Liver (tissue), 9 donors: Measurements from ENCODE around the gene PAPOLA. TPM values are rescaled to one million over a fixed set of nuclear protein-coding genes. Genes with fewer than 3 reads are reported as not detected.
A peak's percentile ranks its signal among the peaks of the same experiment; 100 is the strongest.

Source experiments
- DNase-seq: peaks from one replicate; pipeline ENCODE4 v3.0.0-alpha.2; 2017; ENCODE audit warnings: low spot score
- H3K27ac ChIP-seq, 2 donors: one replicate each; pipeline ENCODE4 v1.7.0; 2013; ENCODE audit warnings: inconsistent platforms in 2 of 2, low read length in 2 of 2, control low read depth in 1 of 2, low read depth in 1 of 2, mild to moderate bottlenecking in 1 of 2
- H3K27me3 ChIP-seq, 4 donors: one replicate each; pipeline versions ENCODE4 v1.6.1 to v1.7.0; 2013; ENCODE audit warnings: low read length in 3 of 4, inconsistent platforms in 1 of 4, mild to moderate bottlenecking in 1 of 4, moderate library complexity in 1 of 4; ENCODE audit not compliant: control insufficient read depth in 4 of 4, insufficient read depth in 4 of 4
- H3K36me3 ChIP-seq, 4 donors: one replicate each; pipeline versions ENCODE4 v1.6.1 to v1.7.0; 2013; ENCODE audit warnings: low read length in 3 of 4, mild to moderate bottlenecking in 3 of 4, low read depth in 1 of 4, moderate library complexity in 1 of 4; ENCODE audit not compliant: control insufficient read depth in 4 of 4, insufficient read depth in 3 of 4
- H3K4me1 ChIP-seq, 4 donors: one replicate each; pipeline versions ENCODE4 v1.6.1 to v1.7.0; 2013; ENCODE audit warnings: low read length in 3 of 4, mild to moderate bottlenecking in 3 of 4, moderate library complexity in 1 of 4; ENCODE audit not compliant: control insufficient read depth in 4 of 4, insufficient read depth in 4 of 4
- H3K4me3 ChIP-seq, 3 donors: one replicate each; pipeline versions ENCODE4 v1.6.1 to v1.7.0; 2013; ENCODE audit warnings: low read length in 3 of 3, control low read depth in 1 of 3, low read depth in 1 of 3, mild to moderate bottlenecking in 1 of 3
- H3K9ac ChIP-seq, 2 donors: one replicate each; pipeline ENCODE4 v1.7.0; 2013; ENCODE audit warnings: low read length in 2 of 2, mild to moderate bottlenecking in 2 of 2, moderate library complexity in 2 of 2, control low read depth in 1 of 2, low read depth in 1 of 2
- H3K9me3 ChIP-seq, 4 donors: one replicate each; pipeline versions ENCODE4 v1.6.1 to v1.7.0; 2013; ENCODE audit warnings: low read length in 3 of 4; ENCODE audit not compliant: control insufficient read depth in 4 of 4
- EGR1 ChIP-seq, 2 donors: IDR thresholded peaks; 2 replicates each; pipeline ENCODE4 v1.6.1; 2016 to 2018; ENCODE audit warnings: antibody characterized with exemption in 2 of 2, low read depth in 2 of 2
- FOXA1 ChIP-seq: IDR thresholded peaks from 2 replicates; pipeline ENCODE4 v1.6.1; 2016; ENCODE audit warnings: antibody characterized with exemption
- GABPA ChIP-seq, 2 donors: IDR thresholded peaks in 1 of 2; conservative IDR thresholded peaks in 1 of 2; 2 replicates each; pipeline ENCODE4 v1.6.1; 2016; ENCODE audit warnings: antibody characterized with exemption in 2 of 2, mild to moderate bottlenecking in 1 of 2, moderate library complexity in 1 of 2
- HNF4A ChIP-seq, 2 donors: conservative IDR thresholded peaks; 2 replicates each; pipeline ENCODE4 v1.6.1; 2016; ENCODE audit warnings: antibody characterized with exemption in 2 of 2, mild to moderate bottlenecking in 2 of 2
- HNF4G ChIP-seq: IDR thresholded peaks from 2 replicates; pipeline ENCODE4 v1.6.1; 2016; ENCODE audit warnings: antibody characterized with exemption
- JUND ChIP-seq, 2 donors: IDR thresholded peaks; 2 replicates each; pipeline ENCODE4 v1.6.1; 2016; ENCODE audit warnings: antibody characterized with exemption in 2 of 2
- NR2F2 ChIP-seq: IDR thresholded peaks from 2 replicates; pipeline ENCODE4 v1.6.1; 2016; ENCODE audit warnings: antibody characterized with exemption
- RAD21 ChIP-seq, 2 donors: IDR thresholded peaks; 2 replicates each; pipeline ENCODE4 v1.6.1; 2016; ENCODE audit warnings: antibody characterized with exemption in 2 of 2, mild to moderate bottlenecking in 2 of 2
- RXRA ChIP-seq, 2 donors: IDR thresholded peaks; 2 replicates each; pipeline ENCODE4 v1.6.1; 2017 to 2018; ENCODE audit warnings: antibody characterized with exemption in 2 of 2, mild to moderate bottlenecking in 1 of 2
- TAF1 ChIP-seq: conservative IDR thresholded peaks from 2 replicates; pipeline ENCODE4 v1.6.1; 2016; ENCODE audit warnings: antibody characterized with exemption, mild to moderate bottlenecking
- YY1 ChIP-seq: IDR thresholded peaks from 2 replicates; pipeline ENCODE4 v1.6.1; 2016; ENCODE audit warnings: antibody characterized with exemption, mild to moderate bottlenecking
- WGBS: extraction: QIAGEN DNeasy Blood & Tissue Kit; methylation state at CpG from one replicate; pipeline ENCODE4 v1.1.7; 2013; 5-methylcytosine and 5-hydroxymethylcytosine counted together
- polyA plus RNA-seq, 2 donors: library from polyadenylated mRNA; stranded (reverse) in 1 of 2; unstranded in 1 of 2; fragments of 200-250 nt in 1 of 2; fragments of >200 nt in 1 of 2; fragmentation: Nextera tagmentation in 1 of 2; extraction: Ambion mirVana in 1 of 2; gene quantifications; one replicate each; pipeline versions ENCODE4 v1.2.1 to v1.2.3, GENCODE V29; 2013 to 2015
- total RNA-seq, 2 donors: library from RNA; depleted of rRNA; stranded (reverse); fragments of >200 nt; gene quantifications; one replicate each; pipeline ENCODE4 v1.2.3, GENCODE V29; 2014
- TF ChIP-seq, protein P1 (sequence below): IDR thresholded peaks from 2 replicates; pipeline ENCODE4 v1.6.1; 2016; ENCODE audit warnings: antibody characterized with exemption
- TF ChIP-seq, protein P2 (sequence below): fragments of 150-350 bp; IDR thresholded peaks from 2 replicates; pipeline ENCODE4 v1.5.1; 2017; ENCODE audit warnings: improper control_type of control experiment, low read depth, low read length; ENCODE audit not compliant: missing input control
- TF ChIP-seq, protein P3 (sequence below): IDR thresholded peaks from 2 replicates; pipeline ENCODE4 v1.6.1; 2016; ENCODE audit warnings: antibody characterized with exemption, mild to moderate bottlenecking
- TF ChIP-seq, protein P4 (sequence below): IDR thresholded peaks from 2 replicates; pipeline ENCODE4 v1.6.1; 2016; ENCODE audit warnings: antibody characterized with exemption
- donor health status: healthy.
- donor health status: healthy.
- donor health status: healthy.
- donor health status: healthy.
- donor health status: healthy.

Gene PAPOLA
- total and polyA plus RNA-seq, 4 donors, result 29.4 to 107 (median 71.6) TPM

DNA sequence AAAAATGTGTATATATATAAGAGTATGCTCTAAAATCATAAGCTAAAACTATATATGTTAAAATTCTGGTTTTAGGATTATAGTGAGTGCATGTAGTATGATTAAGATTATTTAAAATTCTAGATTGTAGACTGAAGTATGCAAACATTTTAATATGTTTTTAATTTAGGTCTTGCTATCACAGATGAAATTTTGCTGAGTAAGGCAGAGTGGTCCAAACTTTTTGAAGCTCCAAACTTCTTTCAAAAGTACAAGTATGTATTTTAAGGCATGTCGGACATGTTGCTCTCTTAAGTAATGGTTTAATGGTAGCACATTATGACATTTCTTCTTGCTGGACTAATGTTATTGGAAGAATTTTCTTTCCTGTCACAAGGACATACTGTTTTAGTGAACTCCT is 34.6 kb downstream of the PAPOLA start:
- Histone ChIP-seq H3K9me3 (no peaks in the 10 kb centered on the region), H3K27ac (no peak overlapping the region), H3K4me1 (peaks cover 0 to 24% (median 7%) of the 10 kb centered on the region in 4 donors), H3K9ac (no peak overlapping the region), H3K27me3 (no peaks in the 10 kb centered on the region), H3K4me3 (no peak overlapping the region), H3K36me3 (peaks cover 2 to 16% (median 4%) of the 10 kb centered on the region in 4 donors)
- WGBS, result 100% methylated on average over 1 of the region's 1 CpG
- TF ChIP-seq, protein P1, sequence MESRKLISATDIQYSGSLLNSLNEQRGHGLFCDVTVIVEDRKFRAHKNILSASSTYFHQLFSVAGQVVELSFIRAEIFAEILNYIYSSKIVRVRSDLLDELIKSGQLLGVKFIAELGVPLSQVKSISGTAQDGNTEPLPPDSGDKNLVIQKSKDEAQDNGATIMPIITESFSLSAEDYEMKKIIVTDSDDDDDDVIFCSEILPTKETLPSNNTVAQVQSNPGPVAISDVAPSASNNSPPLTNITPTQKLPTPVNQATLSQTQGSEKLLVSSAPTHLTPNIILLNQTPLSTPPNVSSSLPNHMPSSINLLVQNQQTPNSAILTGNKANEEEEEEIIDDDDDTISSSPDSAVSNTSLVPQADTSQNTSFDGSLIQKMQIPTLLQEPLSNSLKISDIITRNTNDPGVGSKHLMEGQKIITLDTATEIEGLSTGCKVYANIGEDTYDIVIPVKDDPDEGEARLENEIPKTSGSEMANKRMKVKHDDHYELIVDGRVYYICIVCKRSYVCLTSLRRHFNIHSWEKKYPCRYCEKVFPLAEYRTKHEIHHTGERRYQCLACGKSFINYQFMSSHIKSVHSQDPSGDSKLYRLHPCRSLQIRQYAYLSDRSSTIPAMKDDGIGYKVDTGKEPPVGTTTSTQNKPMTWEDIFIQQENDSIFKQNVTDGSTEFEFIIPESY, result no peak
- TF ChIP-seq, protein P2, sequence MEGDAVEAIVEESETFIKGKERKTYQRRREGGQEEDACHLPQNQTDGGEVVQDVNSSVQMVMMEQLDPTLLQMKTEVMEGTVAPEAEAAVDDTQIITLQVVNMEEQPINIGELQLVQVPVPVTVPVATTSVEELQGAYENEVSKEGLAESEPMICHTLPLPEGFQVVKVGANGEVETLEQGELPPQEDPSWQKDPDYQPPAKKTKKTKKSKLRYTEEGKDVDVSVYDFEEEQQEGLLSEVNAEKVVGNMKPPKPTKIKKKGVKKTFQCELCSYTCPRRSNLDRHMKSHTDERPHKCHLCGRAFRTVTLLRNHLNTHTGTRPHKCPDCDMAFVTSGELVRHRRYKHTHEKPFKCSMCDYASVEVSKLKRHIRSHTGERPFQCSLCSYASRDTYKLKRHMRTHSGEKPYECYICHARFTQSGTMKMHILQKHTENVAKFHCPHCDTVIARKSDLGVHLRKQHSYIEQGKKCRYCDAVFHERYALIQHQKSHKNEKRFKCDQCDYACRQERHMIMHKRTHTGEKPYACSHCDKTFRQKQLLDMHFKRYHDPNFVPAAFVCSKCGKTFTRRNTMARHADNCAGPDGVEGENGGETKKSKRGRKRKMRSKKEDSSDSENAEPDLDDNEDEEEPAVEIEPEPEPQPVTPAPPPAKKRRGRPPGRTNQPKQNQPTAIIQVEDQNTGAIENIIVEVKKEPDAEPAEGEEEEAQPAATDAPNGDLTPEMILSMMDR, result no peak
- TF ChIP-seq NR2F2 (no peak), HNF4A (conservative IDR thresholded peaks at IDR 0.05) (no peak), FOXA1 (no peak), YY1 (no peak), RAD21 (IDR thresholded peaks at IDR 0.05) (no peak), RXRA (IDR thresholded peaks at IDR 0.05) (no peak), EGR1 (IDR thresholded peaks at IDR 0.05; ENCODE audit: low read depth in 2 of 2) (no peak)
- TF ChIP-seq, protein P3, sequence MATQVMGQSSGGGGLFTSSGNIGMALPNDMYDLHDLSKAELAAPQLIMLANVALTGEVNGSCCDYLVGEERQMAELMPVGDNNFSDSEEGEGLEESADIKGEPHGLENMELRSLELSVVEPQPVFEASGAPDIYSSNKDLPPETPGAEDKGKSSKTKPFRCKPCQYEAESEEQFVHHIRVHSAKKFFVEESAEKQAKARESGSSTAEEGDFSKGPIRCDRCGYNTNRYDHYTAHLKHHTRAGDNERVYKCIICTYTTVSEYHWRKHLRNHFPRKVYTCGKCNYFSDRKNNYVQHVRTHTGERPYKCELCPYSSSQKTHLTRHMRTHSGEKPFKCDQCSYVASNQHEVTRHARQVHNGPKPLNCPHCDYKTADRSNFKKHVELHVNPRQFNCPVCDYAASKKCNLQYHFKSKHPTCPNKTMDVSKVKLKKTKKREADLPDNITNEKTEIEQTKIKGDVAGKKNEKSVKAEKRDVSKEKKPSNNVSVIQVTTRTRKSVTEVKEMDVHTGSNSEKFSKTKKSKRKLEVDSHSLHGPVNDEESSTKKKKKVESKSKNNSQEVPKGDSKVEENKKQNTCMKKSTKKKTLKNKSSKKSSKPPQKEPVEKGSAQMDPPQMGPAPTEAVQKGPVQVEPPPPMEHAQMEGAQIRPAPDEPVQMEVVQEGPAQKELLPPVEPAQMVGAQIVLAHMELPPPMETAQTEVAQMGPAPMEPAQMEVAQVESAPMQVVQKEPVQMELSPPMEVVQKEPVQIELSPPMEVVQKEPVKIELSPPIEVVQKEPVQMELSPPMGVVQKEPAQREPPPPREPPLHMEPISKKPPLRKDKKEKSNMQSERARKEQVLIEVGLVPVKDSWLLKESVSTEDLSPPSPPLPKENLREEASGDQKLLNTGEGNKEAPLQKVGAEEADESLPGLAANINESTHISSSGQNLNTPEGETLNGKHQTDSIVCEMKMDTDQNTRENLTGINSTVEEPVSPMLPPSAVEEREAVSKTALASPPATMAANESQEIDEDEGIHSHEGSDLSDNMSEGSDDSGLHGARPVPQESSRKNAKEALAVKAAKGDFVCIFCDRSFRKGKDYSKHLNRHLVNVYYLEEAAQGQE, result no peak
- TF ChIP-seq, protein P4, sequence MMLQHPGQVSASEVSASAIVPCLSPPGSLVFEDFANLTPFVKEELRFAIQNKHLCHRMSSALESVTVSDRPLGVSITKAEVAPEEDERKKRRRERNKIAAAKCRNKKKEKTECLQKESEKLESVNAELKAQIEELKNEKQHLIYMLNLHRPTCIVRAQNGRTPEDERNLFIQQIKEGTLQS, result no peak
- no peak for DNase-seq

DNA sequence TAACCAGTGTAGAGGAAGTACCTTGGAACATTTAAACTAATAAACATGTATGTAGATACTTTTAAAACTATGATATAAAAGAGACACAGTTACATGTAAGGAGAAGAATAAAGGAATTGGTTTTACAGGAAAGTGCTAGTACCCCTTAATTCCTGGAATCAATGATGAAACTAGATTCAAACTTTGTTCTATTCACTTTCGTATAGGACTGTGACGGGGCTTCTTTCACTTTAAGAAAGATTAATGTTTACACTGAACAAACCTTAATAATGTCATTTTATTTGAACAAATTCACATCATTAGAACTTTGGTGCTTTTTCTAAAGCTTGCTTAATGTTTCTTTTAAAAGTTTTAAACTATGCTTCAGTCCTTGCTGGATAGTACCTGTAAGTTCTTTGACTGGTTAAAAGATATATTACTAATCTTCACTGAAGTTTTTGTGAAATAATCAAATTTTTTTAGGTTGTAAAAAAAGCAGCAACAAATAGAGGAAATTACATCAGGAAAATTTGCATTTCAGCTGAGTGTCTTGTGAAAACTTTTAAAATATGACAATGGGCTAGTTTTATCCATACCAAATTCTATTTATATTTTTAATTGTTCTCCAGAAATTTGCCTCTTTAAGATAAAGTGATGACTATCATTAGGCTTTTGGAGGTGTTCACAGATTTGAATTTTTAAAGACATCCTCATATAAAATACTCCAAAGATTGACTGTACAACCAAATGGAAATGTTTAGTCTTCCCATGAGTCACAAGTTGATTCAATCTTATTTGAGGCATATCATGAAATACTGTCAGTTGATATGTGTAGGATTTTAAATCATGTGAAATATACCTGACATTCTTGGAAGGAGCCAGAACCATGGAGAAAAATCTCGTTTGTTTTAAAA is 36.2 kb downstream of the PAPOLA start:
- 31% methylated on average over 3 of the region's 3 CpGs for WGBS
- no peak for TF ChIP-seq YY1
- no peak for TF ChIP-seq HNF4G
- TF ChIP-seq FOXA1, result no peak
- TF ChIP-seq, protein P3, result no peak
- TF ChIP-seq, protein P4, result no peak
- peak in 1 of 2 donors; percentile 23 for TF ChIP-seq JUND (IDR thresholded peaks at IDR 0.05)
- TF ChIP-seq, protein P1, result no peak
- TF ChIP-seq RAD21 (IDR thresholded peaks at IDR 0.05), result no peak
- peak in 1 of 2 donors; percentile 27 for TF ChIP-seq HNF4A (conservative IDR thresholded peaks at IDR 0.05)
- TF ChIP-seq TAF1, result no peak
- no peak for TF ChIP-seq GABPA (IDR thresholded peaks at IDR 0.05 in 1 of 2, conservative IDR thresholded peaks at IDR 0.05 in 1 of 2)

More for the DNA sequence above, 36.2 kb downstream of the PAPOLA start:
- no peak overlapping the region for H3K4me3 ChIP-seq
- no peaks in the 10 kb centered on the region for H3K27me3 ChIP-seq
- peaks cover 0 to 13% (median 5%) of the 10 kb centered on the region in 4 donors for H3K4me1 ChIP-seq
- H3K9me3 ChIP-seq, result no peaks in the 10 kb centered on the region
- H3K36me3 ChIP-seq, result peaks cover 2 to 20% (median 5%) of the 10 kb centered on the region in 4 donors
- H3K27ac ChIP-seq, result peak overlapping the region; percentile 24 to 75
- no peak for DNase-seq
- peak overlapping the region in 1 of 2 donors; percentile 19 for H3K9ac ChIP-seq
